Measurements from ENCODE around the gene LHFPL2.

The LHFPL2 gene

DNA sequence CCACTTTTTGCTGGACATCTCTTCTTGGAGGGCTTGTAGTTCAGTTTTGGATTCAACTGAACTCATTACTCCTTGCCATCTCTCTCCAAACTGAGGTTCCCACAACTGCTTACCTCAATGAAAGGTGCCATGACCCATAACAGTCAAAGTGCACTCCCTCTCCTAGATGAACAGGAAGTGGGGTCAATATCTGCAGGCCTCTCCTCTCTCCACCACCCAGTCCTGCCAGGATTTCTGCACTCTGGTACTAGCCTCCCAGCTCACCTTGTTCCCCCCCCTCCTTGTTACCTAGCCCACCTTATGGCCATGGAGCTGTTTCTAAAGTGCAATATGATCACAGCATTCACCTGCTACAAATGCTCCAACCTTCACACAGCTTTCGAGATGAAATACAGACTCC is 5.9 kb downstream of the LHFPL2 start:
- no peak for DNase-seq (ENCODE audit: low read depth in 3 of 3)

DNA sequence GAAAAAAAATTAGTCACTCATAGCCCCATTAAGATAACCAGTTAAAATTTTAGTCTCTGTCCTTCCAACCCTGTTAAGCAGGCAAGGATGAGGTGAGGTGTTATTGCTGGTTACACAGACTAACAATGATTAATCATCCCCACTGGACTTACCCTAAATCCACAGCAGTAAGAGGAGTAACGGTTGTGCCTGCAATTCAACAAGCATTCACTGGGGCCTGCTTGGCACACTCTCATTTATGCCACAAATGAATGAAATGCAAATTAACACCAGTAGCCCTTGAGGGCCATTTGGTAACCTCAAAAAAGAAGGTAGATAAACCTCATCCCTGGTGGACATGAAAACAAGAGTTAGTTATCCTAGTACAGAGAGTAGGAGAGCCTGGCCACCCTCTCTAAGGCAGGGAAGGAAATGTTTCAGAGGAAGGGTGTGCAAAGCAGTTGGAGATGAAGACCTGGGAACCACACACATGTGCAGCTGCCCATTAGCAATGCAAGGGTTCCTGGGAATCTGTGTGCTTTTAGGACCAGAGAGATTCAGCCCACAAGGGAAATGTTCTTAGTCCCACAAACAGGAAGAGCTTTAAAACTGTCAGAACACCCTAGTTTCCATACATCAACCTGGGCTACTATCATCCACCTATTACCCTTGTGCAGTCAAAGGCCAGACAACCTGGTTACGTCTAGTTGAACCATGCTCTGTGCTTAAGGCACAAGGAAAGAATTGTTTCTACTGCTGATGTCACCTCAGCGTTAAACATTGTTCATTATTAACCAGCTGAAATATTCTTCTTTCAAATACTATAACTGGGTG is 7.7 kb downstream of the LHFPL2 start:
- no peak for DNase-seq (ENCODE audit: low read depth in 3 of 3)

DNA sequence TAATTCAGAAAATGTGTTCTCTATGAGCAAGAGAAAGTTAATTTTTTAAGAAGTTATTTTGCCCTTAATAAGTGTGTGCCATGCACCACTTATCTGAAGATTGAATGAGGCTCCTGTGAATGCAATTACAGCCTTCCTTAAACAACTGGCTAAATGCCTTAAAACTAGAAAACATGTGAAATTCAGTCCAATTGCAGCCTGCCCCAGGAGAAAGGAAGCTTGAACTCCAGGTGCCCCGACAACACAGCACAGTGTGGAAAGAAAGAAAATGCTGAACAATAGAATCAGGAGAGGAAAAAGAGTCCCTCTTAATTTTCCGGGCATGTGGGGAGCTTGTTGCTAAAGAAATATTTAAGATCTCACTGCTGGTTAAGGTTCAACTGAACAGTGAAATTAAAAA is 8.8 kb downstream of the LHFPL2 start:
- no peak for DNase-seq (ENCODE audit: low read depth in 3 of 3)

DNA sequence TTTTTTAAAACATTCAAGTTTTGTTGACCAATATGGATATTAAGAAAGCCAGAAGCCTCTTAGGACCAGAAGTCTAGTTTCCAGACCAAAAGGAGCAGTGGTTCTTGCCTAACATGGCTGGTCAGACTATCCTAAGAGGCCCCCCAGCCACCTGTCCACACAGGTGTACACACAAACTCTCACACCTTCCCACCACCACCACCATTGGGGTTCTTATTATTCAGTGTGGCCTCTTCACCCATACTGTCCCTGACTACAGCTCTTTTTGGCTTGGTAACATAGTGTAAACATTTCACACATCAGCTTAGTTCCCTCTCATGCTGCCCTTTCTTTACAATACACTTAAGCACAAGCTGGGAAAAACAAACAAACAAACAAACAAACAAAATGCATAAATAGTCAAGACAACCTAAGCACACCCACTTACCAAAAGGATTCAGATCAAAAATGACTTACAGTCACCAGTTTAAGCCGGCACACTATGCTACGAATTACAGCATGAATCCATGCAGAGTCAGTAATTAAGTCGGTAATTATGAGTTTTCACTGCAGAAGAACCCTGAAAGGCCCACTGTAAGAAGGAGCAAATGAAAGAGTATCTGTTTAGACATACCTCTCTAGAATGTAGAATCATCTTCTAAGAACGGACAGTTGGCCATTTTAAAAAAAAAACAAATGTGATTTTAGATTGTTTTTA is 9.5 kb downstream of the LHFPL2 start:
- no peak for DNase-seq (ENCODE audit: low read depth in 3 of 3)

DNA sequence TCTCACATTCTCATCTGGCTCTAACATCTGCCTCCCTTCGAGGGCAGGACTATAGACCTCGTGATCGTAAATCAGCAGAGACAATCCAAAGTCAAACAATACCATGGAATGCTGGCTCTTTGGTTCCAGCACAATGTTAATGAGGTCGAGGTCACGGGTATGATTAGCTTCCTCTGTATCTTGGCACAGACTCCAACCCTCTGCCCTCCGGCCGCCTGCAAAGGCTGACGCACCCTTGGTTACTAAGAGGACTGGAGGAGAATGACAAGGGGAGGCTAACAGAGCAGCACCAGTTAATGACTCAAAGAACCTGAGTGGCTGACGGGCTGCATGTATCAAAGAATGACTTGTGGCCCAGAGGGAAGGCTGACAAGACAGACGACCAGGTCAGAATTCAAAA is 10.1 kb downstream of the LHFPL2 start:
- DNase-seq (ENCODE audit: low read depth in 3 of 3), result no peak

DNA sequence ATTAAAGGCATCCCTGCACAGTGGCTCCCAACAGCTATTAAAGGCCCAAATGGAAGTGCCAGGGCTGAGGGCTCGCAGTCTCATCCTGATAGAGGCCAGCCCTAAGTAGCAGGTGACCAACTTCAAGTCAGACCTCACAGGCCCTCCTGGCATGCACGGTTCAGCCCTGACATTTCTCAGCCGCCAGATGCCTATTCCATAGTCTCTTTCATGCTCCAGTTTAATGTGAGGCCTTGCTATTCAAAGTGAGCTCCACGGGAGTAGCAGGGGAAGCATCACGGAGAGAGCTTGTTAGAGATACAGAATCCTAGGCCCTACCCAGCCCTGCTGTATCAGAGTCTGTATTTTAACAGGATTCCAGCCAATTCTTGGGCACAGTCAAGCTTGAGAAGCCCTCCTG is 11.1 kb downstream of the LHFPL2 start:
- DNase-seq (ENCODE audit: low read depth in 3 of 3), result no peak

DNA sequence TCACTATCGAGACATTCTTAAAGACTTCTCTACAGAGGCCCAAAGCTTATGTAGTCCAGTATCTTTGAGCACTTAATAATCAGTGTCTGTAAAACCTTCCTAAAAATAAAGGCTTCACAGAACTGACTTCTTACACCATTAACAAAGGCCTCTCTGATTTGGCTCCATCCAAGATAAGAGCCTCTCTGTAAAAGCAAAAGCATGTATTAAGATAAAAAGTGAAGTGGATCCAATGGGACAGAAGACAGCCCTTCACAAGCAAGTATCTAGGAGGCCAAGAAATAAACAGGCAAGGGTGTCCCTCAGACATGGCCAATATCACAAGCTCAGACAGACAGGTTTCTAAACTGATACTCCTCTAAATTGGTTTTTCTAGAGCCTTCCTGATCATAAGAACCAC is 11.9 kb downstream of the LHFPL2 start:
- DNase-seq (ENCODE audit: low read depth in 3 of 3), result no peak

DNA sequence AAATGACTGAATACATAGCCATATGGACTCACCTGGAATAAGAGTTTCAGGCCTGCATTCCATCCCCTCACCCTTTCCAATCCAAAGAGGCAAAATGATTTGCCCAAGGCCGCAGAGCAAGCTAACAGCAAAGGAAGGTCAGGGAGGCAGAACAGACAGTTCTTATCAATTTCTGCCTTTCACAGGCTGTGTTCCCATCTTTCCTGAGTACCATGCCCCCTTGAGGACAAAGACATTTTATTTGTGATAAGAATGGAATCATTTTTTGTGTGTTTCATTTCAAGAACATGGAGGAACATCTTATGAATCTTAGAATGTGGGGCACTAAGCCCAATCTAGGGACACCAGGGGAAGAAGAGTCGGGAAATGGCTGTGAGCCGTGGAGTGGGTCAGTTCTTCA is 13.9 kb downstream of the LHFPL2 start:
- DNase-seq (ENCODE audit: low read depth in 3 of 3), result no peak

DNA sequence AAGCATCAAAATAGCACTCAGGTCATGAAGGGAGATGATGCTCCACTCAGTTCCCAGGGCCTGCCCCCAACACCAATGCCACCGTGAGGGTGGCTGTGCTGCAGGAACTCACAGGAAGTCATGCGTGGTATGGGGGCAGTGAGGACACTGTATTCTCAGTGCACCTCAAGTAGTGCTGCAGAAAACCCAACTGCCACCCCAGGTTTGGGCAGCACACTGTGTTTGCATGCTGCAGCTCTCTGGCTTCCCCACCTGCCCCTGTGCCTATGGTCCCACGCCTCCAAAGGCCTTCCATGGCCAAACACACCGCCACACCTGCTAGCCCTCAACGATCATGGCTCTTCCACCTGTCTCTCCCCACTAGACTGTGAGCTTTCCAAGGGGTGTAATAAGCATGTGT is 14.3 kb downstream of the LHFPL2 start:
- DNase-seq (ENCODE audit: low read depth in 3 of 3), result no peak

DNA sequence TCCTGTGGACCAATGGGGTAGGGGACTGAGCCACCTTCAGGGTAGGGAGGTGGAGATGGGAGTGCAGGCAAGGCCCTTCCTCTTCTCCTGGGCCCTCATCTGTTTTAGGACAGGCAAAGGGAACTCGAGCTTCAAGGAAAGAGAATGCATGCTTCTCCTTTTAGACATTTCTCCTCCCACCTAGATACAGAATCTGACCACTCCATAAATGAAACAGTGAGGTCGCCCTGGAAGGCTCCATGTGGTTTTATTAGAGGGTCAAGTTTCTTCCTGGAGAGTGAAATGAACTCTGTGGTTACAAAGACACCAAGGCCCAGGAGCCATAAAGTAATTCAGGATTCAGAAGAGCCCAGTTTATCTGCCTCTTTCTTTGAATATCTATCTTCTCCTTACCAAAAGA is 14.9 kb downstream of the LHFPL2 start:
- no peak for DNase-seq (ENCODE audit: low read depth in 3 of 3)

DNA sequence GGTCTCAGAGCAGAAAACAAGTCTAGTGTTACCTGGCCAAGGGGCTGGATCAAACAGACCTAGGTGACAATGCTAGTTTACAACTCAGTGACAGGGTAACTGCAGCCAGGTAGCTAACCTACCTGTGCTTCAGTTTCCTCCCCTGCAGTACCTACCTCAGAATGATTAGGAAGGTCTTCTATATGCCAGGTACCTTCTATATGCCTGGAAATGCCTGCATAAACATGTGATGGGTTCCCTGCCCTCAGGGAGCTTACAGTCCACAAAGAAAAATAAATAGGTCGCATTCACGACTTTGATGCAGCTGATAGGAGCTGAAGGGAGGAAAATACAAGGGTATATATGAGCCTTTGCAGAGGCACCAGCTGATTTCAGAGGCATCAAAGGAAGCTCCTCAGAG is 16.1 kb downstream of the LHFPL2 start:
- DNase-seq (ENCODE audit: low read depth in 3 of 3), result no peak

DNA sequence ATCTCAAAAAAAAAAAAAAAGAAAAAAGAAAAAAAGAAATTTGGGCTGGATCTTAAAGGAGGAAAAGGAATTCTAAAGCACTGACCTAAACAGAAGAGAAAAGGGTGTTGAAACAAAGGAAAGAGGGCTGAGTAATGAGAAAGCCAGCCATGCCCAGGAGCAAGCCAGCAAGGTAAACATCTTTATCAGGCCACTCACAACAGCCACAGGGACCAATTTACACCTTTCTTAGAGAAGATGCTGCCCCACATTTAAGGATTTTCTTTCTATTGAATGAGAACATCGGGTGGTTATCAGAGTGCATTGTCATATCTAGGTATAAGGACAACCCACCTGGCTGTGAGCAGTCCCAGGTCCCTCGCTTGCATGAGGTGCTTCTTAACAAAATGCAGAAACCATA is 16.6 kb downstream of the LHFPL2 start:
- no peak for DNase-seq (ENCODE audit: low read depth in 3 of 3)

DNA sequence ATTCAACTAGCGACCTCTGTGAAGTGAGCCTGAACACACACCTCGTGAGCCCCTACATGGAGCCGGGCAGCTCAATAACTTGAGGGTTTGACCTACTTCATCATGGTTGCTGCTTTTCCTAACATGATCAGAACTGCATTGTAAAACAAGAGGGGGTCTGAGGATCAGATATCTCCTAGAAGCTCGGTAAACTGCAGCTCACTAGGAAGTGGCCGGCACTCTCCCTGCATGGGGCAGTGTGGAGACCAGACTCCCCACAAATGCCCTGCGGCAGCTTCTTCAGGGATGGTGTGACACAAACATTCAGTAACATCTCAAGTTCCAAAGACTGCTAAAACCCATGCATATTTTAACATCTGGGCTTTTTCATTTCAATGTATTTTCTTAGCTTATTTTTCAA is 18.5 kb downstream of the LHFPL2 start:
- no peak for DNase-seq (ENCODE audit: low read depth in 3 of 3)

DNA sequence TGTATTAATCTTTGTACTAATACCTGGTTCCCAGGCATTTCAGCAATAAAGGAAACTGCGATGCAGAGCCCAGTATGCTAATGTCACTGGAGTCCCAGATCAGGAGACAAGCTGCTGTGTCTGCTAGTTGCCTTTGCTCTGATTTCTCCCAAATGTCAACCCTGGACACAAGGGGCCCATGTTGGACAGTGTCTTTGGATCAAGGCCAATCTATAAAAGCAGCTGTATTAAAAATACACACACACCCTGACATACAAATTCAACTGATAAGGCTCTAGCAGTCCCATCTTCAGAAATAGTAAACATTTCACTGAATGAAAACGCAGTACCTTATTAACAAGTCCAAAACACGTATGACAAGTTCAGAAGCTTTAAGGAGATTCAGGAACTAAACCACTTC is 18.9 kb downstream of the LHFPL2 start:
- DNase-seq (ENCODE audit: low read depth in 3 of 3), result no peak

DNA sequence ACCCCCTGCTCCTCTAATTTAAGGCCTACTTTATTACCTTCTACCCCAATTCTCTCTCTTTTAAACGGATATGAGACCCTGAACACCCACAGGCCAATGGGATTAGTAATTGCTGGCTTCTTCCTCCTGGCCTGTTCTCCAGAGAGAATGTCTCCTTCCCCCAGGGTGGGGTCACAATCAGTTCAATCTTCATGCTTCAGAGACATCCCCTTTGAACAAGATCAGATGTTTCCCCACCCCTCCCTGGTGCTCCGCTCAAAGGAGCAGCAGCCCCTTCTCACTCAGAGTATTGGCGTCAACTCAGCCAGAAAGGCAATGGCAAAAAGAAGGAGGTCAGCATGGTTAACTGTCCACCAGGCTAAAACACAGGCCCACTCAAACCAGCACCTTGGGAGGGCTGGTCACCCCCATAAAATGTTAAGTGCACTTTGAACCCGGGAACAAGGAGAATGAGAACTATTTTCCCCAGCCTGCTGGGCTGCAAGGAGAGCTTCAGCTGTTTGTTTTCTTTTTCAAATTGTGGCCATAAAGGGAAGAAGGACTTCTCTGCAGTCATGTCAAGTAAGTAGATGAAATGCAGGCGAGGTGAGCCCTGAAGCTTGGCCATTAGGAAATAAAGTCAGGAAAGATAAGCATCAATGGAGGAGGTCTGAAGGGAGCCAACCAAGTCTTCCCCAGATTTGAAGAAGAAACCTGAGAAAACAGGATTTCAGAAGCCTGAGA is 20.1 kb downstream of the LHFPL2 start:
- no peak for DNase-seq (ENCODE audit: low read depth in 3 of 3)

DNA sequence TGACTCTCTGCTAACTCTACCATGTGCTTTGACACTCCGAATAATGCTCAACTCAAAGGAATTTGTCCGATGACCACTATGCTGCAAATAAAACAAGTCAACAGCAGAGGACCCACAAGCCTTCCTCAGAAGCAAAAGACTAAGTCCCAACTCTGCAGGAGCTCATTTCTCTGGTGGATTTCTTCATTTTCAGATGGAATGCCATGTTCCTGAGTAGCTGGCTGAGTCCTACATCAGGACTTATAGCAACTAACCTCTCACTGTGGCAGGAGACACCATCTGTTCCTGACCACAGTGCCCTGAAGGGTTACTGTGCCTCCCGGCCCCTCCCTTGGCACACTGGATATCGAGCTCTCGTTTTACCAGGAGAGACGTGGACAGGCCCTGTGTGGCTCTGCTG is 20.8 kb downstream of the LHFPL2 start:
- DNase-seq (ENCODE audit: low read depth in 3 of 3), result no peak

DNA sequence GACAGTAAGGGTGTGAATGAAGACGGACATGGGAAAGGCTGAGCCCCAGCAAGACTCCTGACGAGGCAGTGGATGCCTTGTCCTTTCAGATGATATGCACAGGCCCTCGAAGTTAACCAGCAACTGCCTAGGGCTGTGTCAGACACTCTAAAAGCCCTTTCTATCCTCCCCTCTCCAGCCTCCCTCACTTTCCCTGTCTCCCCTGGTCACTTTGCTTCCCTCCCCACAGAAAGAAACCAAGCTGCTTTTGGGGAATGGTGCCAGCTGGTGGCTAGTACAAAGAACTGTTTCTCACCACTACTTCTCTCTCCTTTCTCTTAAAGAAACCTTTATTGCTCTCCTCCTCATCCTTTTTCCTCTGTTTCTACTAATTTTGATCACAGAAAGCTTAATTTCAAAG is 21.4 kb downstream of the LHFPL2 start:
- DNase-seq (ENCODE audit: low read depth in 3 of 3), result no peak

DNA sequence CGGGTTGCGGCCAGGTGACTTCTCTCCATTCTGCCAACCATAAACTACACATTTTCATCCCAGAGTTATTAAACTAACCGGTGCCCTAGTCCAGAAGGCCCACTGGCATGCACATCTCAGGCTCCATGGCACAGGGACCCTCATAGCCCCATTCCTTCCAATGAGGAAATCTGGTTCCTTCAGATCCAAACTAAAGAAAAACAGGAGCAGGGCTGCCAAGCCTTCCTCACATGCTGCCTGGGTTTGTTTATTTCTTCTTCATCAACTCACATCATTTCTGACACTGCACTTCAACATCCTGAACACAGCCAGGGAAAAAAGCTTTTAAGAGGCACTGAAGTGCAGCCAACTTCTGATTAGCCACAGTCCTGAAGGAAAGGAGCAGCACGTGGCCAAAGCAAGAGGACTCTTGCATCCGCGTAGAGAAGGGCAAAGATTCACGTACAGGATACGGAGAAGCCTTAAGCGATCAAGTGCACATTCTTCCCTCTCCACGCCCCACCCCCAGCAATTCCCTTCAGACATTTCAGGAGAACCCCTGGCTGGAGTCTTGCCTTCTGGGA is 22.5 kb downstream of the LHFPL2 start:
- no peak for DNase-seq (ENCODE audit: low read depth in 3 of 3)

DNA sequence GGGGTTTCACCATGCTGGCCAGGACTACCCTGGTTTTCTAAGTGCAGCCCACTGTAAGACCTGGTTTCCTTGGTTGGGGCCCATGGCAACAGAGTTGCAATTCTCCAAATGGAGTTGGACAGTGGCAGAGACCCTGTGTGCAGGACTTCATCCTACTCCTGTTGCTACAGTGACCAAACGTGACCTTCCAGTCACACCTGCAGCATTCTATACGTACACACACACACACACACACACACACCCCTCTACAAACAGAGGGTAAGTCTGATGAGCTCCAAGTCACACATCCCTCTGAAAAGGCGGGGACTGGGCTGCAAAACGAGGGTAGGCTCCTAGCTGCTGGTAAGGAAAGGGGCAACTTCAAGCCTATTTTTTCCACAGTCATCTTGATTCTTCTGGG is 23.6 kb downstream of the LHFPL2 start:
- DNase-seq (ENCODE audit: low read depth in 3 of 3), result no peak

DNA sequence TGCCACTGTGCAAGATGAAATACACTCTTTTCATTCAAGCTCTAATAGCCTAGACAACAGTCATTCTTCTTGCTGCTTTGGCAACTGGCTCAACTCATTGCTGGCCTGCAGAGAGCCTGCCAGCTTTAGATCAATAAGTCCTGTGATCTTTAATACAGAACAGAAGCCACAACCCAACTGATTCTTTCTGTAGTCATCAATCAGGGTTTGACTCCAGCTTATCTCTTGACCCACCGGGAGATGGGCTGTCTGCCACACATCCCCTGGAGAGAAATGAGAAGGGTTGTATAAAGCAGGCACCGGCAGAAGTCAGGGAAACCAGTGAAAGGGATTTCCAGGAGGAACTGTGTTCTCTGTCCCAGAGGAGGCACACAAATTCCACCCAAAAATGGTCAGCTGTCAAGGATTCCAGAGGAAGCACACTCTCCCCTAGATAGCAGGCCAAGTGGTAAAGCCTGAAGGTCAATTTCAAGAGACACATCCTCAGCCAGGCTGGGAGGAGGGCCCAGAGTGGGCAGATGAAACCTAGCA is 24.5 kb downstream of the LHFPL2 start:
- DNase-seq (ENCODE audit: low read depth in 3 of 3), result no peak

DNA sequence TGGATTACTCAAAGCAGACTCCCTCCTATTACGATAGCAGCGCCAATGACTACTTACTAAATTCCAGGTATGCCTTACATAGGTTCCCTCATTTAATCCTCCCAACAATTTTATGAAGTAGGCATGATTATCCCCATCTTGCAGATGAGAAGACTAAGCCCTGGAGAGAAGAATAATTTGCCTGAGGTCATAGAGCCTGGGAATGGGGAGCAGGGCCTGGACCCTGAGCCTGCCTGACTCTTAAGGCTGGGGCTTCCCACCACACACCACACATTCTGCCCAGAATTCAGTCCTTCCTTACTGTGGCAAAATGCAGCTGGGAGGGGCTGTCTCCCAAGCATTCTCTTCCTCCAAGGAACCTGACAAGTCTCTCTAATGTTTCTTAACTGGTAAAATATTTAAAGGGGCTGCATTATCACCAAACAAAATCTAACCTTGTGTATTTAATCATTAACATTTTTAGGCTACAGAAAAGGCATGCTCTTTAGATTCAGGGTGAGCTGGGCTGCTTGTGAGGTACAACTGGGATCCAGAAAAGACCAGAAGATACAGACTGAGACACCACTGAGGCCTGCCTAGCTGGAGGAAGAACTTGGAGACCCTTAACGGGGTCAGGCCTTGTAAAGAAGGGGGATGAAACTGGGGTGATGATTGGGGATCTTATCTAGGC is 26.1 kb downstream of the LHFPL2 start:
- DNase-seq (ENCODE audit: low read depth in 3 of 3), result no peak

DNA sequence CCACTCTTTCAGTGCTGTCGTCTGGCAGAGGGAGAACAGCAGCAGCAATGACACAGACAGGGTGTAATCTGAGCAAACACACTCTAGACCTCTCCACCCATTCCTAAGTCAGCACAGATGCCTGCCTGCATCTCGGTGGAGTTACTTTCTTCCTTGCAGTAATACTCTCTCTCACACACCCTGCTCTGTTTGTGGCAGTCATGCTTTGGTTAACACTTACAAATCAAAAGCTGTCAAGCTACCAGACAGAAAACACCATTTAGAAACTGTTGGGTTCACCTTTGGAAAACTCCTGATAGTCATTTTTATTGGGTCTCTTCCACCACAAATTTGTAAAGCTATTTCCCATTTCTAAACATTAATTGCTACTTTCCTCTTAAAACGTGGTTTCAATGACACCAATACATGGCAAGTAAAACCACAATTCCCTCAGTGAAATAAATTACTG is 27.3 kb downstream of the LHFPL2 start:
- no peak for DNase-seq (ENCODE audit: low read depth in 3 of 3)

Data from stimulated activated CD4-positive, alpha-beta T cell treated with anti-CD3 and anti-CD28 coated beads, TNF-alpha, amount 100 ng/mL, for 48 hours (primary cell).